Activated CD8-positive, alpha-beta T cell treated with anti-CD3 and anti-CD28 coated beads for 36 hours (primary cell): ENCODE measurements around the gene ADARB2. TPM values are rescaled to one million over a fixed set of nuclear protein-coding genes. Genes with fewer than 3 reads are reported as not detected.

Experiments
- ATAC-seq: fragments of 200-7000 bp; cut with Tn5 transposase; one replicate; pipeline ENCODE4 v1.10.0; 2021; ENCODE audit warnings: mild to moderate bottlenecking, moderate library complexity
- CTCF ChIA-PET: fragments of 350-600 bp; sonication (Branson Sonifier 250); formaldehyde crosslinking; loops from one replicate; lab custom pipeline; 2021; ENCODE audit warnings: antibody characterized with exemption; lab: Charles Lee
- POLR2A ChIA-PET: fragments of 350-600 bp; sonication (Branson Sonifier 250); formaldehyde crosslinking; loops from one replicate; lab custom pipeline; 2021; ENCODE audit warnings: antibody characterized with exemption; lab: Charles Lee
- DNase-seq: peaks from one replicate; pipeline ENCODE4 v3.0.0-alpha.2; 2020
- H3K27ac Mint-ChIP-seq: one replicate; pipeline ENCODE4 v1.8.0; 2021; ENCODE audit warnings: mild to moderate bottlenecking, mixed read lengths
- H3K27me3 Mint-ChIP-seq: one replicate; pipeline ENCODE4 v1.8.0; 2021; ENCODE audit warnings: mixed read lengths
- H3K36me3 Mint-ChIP-seq: one replicate; pipeline ENCODE4 v1.8.0; 2021; ENCODE audit warnings: low read depth, mixed read lengths
- H3K4me1 Mint-ChIP-seq: one replicate; pipeline ENCODE4 v1.8.0; 2021; ENCODE audit warnings: low read depth, mixed read lengths
- H3K4me3 Mint-ChIP-seq: one replicate; pipeline ENCODE4 v1.8.0; 2021; ENCODE audit warnings: mild to moderate bottlenecking, moderate library complexity, mixed read lengths
- H3K9me3 Mint-ChIP-seq: one replicate; pipeline ENCODE4 v1.8.0; 2021; ENCODE audit warnings: mixed read lengths
- CTCF ChIP-seq: fragments of 200-600 bp; IDR thresholded peaks from one replicate; pipeline ENCODE4 v1.8.0; 2022; ENCODE audit warnings: antibody characterized with exemption, mild to moderate bottlenecking
- intact Hi-C: fragments of 100-400 bp; cut with micrococcal nuclease; formaldehyde crosslinking; loops from one replicate; pipeline ENCODE4 v1.10.0; 2022
- total RNA-seq, 2 experiments: library from RNA; stranded (reverse); gene quantifications; one replicate each; pipeline ENCODE4 v1.2.3, GENCODE V29; 2021

The ADARB2 gene
- total RNA-seq, 2 experiments from 2014 or later, result 1.3 to 1.6 TPM

DNA sequence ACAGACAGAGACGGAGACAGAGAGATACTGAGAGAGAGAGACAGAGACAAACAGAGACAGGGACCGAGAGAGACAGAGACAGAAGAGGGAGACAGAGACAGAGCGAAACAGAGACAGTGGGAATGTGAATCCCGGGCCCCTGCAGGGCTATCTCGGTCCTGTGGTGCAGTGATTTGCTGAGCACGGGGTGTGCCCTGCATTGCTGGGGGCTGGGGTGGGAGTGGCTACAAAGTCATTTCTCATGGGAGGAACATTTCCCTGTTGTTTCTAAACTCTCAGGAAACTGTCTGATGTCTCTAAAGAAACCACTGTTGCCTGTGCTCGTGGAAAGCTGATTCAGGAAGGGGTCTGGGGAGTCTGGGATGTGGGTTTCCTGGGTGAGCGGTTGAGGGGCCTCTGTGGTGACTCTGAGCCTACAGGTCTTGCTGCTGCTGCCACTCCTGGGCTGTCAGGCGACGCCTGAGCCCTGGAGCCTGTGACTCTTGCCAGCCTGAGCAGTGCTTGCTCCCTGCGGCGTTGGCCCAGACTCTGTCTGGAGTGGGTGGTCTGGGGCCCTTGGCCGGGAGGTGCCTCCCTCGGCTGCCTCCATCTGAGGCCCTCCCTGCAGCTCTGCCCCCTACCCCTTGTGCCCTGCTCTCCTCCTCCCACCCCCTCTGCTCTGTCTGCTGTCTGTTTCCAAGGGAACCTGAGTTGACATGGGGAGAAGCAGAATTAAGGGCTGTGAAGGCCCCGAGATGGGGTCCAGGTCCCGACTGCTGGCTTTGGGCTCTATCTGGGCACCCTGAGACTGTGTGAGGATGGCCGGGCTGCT lies 389.2 kb downstream of the ADARB2 start:
- Mint-ChIP-seq H3K27me3 (peaks cover 2% of the 10 kb centered on the region), H3K27ac (no peak overlapping the region), H3K36me3 (no peaks in the 10 kb centered on the region), H3K9me3 (no peaks in the 10 kb centered on the region), H3K4me1 (no peaks in the 10 kb centered on the region), H3K4me3 (no peak overlapping the region)
- POLR2A ChIA-PET, result no interaction called here
- TF ChIP-seq CTCF, result no peak
- no peak for DNase-seq
- intact Hi-C loops, result no loop called here
- no peak for ATAC-seq
- CTCF ChIA-PET, result no interaction called here

GRCh38 chr10:1347525-1347924 lies 389.8 kb downstream of the ADARB2 start:
- H3K9me3 Mint-ChIP-seq, result no peaks in the 10 kb centered on the region
- H3K4me3 Mint-ChIP-seq, result no peak overlapping the region
- intact Hi-C loops, result no loop called here
- POLR2A ChIA-PET, result no interaction called here
- CTCF ChIA-PET, result no interaction called here
- no peak for TF ChIP-seq CTCF
- DNase-seq (no peak), ATAC-seq (no peak)
- H3K4me1 Mint-ChIP-seq, result no peaks in the 10 kb centered on the region
- H3K27ac Mint-ChIP-seq, result no peak overlapping the region
- peaks cover 2% of the 10 kb centered on the region for H3K27me3 Mint-ChIP-seq
- H3K36me3 Mint-ChIP-seq, result no peaks in the 10 kb centered on the region

DNA sequence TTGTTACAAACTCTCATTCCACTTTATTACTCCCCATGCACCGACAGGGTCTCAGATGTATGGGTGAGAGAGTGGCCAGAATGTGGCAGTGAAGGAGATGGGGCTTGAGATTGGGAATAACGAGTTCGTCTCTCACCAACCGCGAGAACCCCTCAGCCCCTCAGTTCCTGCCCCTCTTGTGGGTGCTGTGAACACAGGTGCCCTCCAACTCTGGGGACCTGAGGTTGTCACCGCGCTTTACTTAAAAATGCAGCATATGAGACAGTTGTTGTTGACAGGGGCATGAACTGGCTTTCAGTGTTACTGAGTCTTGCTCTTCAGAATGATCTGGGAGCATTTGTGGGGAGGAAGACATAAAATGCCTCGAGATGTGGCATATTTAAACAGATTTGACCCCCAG lies 391.1 kb downstream of the ADARB2 start:
- H3K4me1 Mint-ChIP-seq, result no peaks in the 10 kb centered on the region
- TF ChIP-seq CTCF, result no peak
- CTCF ChIA-PET, result no interaction called here
- peaks cover 2% of the 10 kb centered on the region for H3K27me3 Mint-ChIP-seq
- POLR2A ChIA-PET, result no interaction called here
- H3K27ac Mint-ChIP-seq, result no peak overlapping the region
- no peak overlapping the region for H3K4me3 Mint-ChIP-seq
- intact Hi-C loops, result no loop called here
- H3K36me3 Mint-ChIP-seq, result no peaks in the 10 kb centered on the region
- DNase-seq (no peak), ATAC-seq (no peak)
- no peaks in the 10 kb centered on the region for H3K9me3 Mint-ChIP-seq

DNA sequence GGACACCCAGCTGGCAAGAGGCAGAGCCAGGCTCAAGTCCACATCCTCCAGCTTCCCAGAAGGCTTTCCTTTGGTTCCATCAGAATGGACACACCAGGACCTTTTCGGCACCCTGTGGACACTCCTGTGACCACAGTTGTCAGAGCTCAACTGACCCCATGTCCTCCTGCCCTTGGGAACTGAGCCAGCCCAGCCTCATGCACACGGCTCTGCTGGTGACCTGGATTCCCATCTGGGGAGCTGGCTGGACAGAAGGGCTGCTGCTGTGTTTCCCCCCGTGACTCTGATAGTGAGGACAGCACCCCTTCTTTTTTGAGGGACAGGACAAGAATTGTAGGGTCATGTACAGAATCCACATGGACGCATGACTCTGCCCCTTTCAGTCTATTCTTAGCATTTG lies 392.0 kb downstream of the ADARB2 start:
- Mint-ChIP-seq H3K4me3 (no peak overlapping the region), H3K27me3 (peaks cover 2% of the 10 kb centered on the region), H3K27ac (no peak overlapping the region), H3K4me1 (no peaks in the 10 kb centered on the region), H3K9me3 (no peaks in the 10 kb centered on the region), H3K36me3 (no peaks in the 10 kb centered on the region)
- ChIA-PET CTCF (no interaction called here), POLR2A (no interaction called here)
- ATAC-seq, result no peak
- DNase-seq, result no peak
- no peak for TF ChIP-seq CTCF
- intact Hi-C loops, result no loop called here

- no peak for ATAC-seq
- no peaks in the 10 kb centered on the region for H3K36me3 Mint-ChIP-seq
- CTCF ChIA-PET, result no interaction called here
- H3K4me1 Mint-ChIP-seq, result no peaks in the 10 kb centered on the region
- peaks cover under 1% of the 10 kb centered on the region for H3K27me3 Mint-ChIP-seq
- intact Hi-C loops, result no loop called here
- DNase-seq, result no peak
- H3K9me3 Mint-ChIP-seq, result no peaks in the 10 kb centered on the region
- no peak overlapping the region for H3K4me3 Mint-ChIP-seq
- TF ChIP-seq CTCF, result no peak
- POLR2A ChIA-PET, result no interaction called here
- H3K27ac Mint-ChIP-seq, result no peak overlapping the region
Observed at GRCh38 chr10:1344846-1345245, 392.5 kb downstream of the ADARB2 start.
